DLD1 (cell line): ENCODE measurements around the gene HSPA6.
"Not testable (repeated sequence)": the region's sequence is repeated elsewhere in the genome, so short reads cannot be mapped to it uniquely, and the experiment has no call there.

Experiments
- in situ Hi-C: cut with HindIII; loops from 2 replicates; pipeline ENCODE4 v1.10.0; 2017; ENCODE audit warnings: low sequenced_read_pairs

The HSPA6 gene

DNA sequence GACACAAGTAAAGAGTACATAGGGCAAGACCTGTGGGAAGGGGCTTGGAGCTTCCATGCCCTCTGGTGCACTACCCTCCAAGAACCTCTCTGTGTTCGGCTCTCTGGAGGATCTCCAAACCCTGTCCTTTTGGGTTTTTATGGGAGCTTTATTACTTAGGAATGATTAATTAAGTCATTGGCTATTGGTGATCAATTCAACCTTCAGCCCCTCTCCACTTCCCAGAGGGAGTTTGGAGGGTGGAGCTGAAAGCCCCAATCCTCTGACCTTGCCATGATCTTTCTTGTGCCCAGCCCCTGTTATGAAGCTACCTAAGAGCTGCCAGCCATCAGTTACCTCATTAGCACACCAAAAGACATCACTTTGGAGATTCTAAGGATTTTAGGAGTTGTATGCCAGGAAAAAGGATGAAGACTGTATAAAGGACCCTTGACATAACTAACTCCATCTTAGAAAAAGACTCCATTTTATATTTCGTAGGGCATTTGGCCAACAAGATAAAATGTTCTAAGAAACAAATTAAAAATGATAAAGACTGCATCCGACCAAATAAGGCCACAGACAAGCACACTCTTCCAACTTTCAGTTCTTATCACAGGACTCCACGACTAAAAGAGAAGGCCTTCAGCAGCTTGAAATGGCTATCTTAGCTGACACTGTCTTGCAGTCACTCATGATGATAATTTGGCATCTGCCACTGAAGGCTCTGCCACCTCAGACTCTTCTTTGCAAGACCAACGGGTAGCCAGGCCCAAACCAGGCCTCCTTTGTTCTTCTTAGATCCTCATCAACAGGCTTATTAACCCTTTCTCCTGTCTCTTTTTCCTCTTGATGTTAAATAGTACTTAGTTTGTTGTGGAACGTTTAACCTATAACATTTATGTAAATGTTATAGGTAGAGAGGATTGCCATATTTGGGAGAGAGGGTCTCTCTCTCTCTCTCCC, 33.4 kb downstream of the HSPA6 start:
- in situ Hi-C loops: not testable (repeated sequence)

DNA sequence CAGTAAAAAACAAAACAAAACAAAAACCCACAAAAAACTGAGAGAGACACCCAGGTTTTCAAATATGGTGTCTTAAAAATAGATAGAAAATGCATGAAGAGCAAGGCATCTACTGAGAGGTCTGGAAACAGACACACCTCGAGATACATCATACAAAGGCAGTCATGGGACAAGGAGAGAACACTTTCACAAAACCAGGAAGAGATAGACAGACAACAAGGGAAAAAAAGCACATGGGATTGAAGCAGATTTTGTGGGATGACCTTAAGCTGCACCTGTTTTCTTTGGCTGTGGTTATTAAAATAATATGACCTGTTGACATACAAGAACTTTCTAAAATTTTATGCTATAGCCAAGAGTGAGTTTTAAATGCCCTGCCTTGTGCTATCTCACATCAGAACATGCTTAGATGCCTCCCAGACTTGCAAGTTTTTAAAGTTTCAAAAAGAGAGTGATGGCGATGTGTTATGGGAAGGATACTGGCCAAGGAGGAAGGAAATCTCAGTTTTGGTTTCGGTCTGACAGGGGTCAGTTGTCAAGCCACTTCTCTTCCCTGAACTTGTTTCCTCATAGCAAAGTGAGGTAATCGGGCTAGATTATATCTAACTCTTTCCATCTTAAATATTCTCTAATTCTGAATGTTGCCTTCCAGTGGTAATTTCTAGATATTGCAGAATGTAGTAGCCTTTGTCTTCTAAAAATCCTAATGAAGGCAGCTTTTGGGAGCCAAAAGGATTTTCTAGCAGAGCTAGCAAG, 36.8 kb downstream of the HSPA6 start:
- in situ Hi-C loops: not testable (repeated sequence)

DNA sequence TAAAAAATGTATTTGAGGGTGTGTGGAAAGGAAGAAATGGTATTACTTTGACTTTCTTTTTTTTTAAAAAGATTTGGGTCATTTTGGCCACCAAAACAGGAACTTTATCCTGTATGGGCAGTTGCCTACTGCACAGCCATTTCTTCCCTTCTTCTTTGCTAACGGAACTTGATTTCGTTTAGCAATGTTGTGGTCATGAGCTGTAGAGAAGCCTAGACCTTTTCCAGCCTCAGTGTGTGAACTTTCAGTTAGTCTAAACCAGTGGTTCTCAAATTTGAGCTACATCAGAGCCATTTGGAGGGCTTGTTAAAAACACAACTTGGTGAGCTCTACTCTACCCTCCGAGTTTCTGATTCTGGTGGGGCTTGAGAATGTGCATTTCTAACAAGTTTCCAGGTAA, 38.1 kb downstream of the HSPA6 start:
- in situ Hi-C loops: not testable (repeated sequence)

DNA sequence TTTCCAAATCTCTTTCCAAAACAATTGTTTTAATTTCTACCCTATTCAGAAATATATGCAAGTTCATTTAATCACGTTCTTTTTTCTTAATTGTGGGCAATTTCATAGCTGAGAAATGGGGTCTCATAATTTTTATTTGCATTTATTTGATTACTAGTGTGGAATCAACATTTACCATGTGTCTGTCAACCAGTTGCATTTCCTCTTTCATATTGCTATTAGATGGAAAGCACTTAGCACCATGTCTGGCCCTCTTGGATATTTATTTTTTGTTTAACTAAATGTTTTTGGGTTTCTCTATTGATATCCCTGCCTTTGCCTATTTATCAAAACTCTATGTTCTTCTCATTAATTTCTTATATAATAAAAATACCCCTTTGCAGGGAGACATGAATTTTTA, 39.2 kb downstream of the HSPA6 start:
- in situ Hi-C loops: not testable (repeated sequence)

DNA sequence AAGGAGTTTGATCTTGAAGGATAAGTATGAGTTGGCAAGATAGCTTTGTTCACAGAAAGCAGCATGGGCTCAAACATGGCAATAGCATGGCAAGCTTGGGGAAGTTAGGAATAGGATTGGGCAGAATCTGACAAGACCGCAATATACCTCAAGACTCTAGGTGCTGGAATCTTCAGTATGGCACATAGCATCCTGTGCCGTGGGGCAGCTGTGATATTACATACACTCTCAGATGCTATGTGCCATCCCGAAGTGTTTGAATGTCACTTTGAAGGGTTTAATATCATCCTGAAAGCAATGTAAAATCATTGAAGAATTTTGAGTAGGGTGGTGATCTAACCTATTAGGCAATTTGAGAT, 42.2 kb downstream of the HSPA6 start:
- in situ Hi-C loops: not testable (repeated sequence)

DNA sequence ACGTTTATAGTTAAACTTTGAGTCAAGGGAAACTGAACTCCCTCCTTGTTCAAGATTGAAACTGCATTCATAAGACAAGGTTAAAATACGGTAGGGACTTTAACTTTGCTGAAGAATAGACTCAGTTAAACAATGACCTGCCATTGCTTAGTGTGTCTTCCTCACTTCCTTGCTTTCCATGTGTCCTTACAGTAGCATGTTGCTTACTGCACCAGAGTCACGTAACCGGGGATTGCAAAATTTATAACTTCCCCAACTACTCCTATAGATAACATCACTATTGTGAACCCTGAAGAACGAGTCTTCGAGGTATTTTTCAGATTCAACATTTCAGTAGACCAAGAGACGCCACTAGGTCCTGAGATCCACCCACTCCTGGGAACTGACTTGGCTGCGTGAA, 47.4 kb downstream of the HSPA6 start:
- in situ Hi-C loops: not testable (repeated sequence)
